ENCODE data around the gene CD302. TPM values are rescaled to one million over a fixed set of nuclear protein-coding genes. Genes with fewer than 3 reads are reported as not detected.

CD302 gene, protein sequence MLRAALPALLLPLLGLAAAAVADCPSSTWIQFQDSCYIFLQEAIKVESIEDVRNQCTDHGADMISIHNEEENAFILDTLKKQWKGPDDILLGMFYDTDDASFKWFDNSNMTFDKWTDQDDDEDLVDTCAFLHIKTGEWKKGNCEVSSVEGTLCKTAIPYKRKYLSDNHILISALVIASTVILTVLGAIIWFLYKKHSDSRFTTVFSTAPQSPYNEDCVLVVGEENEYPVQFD
- 2.0 to 2.3 TPM (median 2.1 TPM) in 5 replicates for total RNA-seq (2022; extraction: Qiagen RNA extraction)

DNA sequence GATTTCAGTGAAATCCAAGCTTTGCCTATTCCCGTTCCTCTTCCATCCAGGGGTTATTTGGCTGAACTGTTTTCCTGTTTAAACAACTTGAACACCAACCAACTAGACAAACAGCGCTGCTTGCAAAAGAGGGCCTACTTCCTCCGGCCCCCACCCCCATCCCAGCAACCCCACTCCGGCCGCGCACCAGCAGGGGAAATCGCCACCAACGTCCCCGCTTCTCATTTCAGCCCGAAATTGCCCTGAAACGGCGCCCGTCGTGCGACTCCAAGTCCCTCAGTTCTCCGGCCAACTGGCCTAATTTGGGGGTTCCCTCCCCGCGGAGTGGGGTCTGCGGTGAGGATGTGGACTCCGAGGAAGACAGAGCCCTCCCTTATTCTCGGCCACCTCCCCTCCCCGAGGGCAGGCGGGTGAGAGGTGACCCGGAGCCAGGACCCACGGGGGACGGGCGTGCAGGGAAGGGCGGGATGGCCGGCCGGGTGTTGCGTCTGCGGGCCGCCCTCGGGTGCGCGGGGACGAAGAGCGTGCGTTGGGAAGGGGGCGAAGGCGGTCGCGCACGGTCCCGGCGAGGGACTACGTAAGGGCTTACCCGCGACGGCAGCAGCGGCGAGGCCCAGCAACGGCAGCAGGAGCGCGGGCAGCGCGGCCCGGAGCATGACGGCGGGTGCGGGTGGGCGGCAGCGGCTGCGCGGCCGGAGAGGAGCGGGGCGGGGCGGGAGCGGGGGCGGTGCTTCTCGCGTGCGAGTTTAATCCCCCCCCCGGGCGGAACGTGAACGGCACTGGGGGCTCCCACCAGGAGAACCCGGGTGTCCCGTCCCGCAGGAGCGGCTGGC is at the start of gene CD302:
Gene CD302, minus strand, starts transcription at position 666 of the 833 bp plus-strand sequence. Its CDS starts 10 bp downstream, at position 656.

Other genes with a start within 250 kb of the CD302 start
- gene BAZ2B, start 181.7 kb downstream of the CD302 start, total RNA-seq (2022; extraction: Qiagen RNA extraction) = 4.4 to 9.9 TPM (median 7.5 TPM) in 5 replicates
- 49.4 to 74.8 TPM (median 54.9 TPM) in 5 replicates for gene MARCHF7, start 85.7 kb downstream of the CD302 start, total RNA-seq (2022; extraction: Qiagen RNA extraction)
- gene LY75, start 106.5 kb upstream of the CD302 start, total RNA-seq (2022; extraction: Qiagen RNA extraction) = 0.10 to 0.19 TPM (median 0.17 TPM) in 5 replicates

Data from A549 treated with AZD2906 at 1 μM for 4 hours (cell line).